Stimulated activated CD4-positive, alpha-beta T cell treated with anti-CD3 and anti-CD28 coated beads, Interleukin-1b, Interleukin-23, amount 100 ng/mL, for 48 hours (primary cell): ENCODE measurements around the gene DAO.
A peak's percentile ranks its signal among the peaks of the same experiment; 100 is the strongest.
"Not testable (repeated sequence)": the region's sequence is repeated elsewhere in the genome, so short reads cannot be mapped to it uniquely, and the experiment has no call there.

ENCODE experiments used
- DNase-seq: peaks from one replicate; pipeline ENCODE4 v3.0.0-alpha.2; 2020

DAO gene

GRCh38 chr12:108850854-108851573, 28.9 kb upstream of the DAO start:
- DNase-seq = no peak

- no peak for DNase-seq
Observed at GRCh38 chr12:108852674-108853309, 27.1 kb upstream of the DAO start.

GRCh38 chr12:108853426-108853825, 26.5 kb upstream of the DAO start:
- DNase-seq = no peak

- DNase-seq = no peak
Observed at GRCh38 chr12:108853981-108854446, 25.9 kb upstream of the DAO start.

- DNase-seq = no peak
Observed at GRCh38 chr12:108854451-108855283, 25.2 kb upstream of the DAO start.

- no peak for DNase-seq
Observed at GRCh38 chr12:108855284-108856169, 24.4 kb upstream of the DAO start.

- no peak for DNase-seq
Observed at GRCh38 chr12:108856170-108856427, 23.8 kb upstream of the DAO start.

- peak; percentile 70 for DNase-seq
Observed at GRCh38 chr12:108856428-108857157, 23.3 kb upstream of the DAO start.

- no peak for DNase-seq
Observed at GRCh38 chr12:108857158-108857407, 22.8 kb upstream of the DAO start.

- no peak for DNase-seq
Observed at GRCh38 chr12:108858311-108859074, 21.4 kb upstream of the DAO start.

- DNase-seq = not testable (repeated sequence)
Observed at GRCh38 chr12:108859141-108859922, 20.6 kb upstream of the DAO start.

GRCh38 chr12:108859923-108860291, 20.0 kb upstream of the DAO start:
- DNase-seq = no peak

GRCh38 chr12:108860443-108860842, 19.4 kb upstream of the DAO start:
- no peak for DNase-seq

GRCh38 chr12:108861878-108862587, 17.9 kb upstream of the DAO start:
- DNase-seq = no peak

GRCh38 chr12:108862588-108862959, 17.3 kb upstream of the DAO start:
- no peak for DNase-seq

GRCh38 chr12:108865169-108865568, 14.7 kb upstream of the DAO start:
- no peak for DNase-seq

GRCh38 chr12:108866083-108866482, 13.8 kb upstream of the DAO start:
- DNase-seq = not testable (repeated sequence)

- DNase-seq = no peak
Observed at GRCh38 chr12:108868781-108869180, 11.1 kb upstream of the DAO start.

GRCh38 chr12:108875280-108875679, 4.6 kb upstream of the DAO start:
- DNase-seq = no peak

GRCh38 chr12:108875682-108876361, 4.1 kb upstream of the DAO start:
- DNase-seq = no peak
